Nephron (organoid): ENCODE results near the gene C20orf202.

Source experiments
- H3K27ac Mint-ChIP-seq, 3 experiments: 2 replicates each; pipeline ENCODE4 v1.8.0; 2020; ENCODE audit warnings: mixed read lengths in 3 of 3, mild to moderate bottlenecking in 2 of 3, moderate library complexity in 1 of 3
- H3K27me3 Mint-ChIP-seq: 2 replicates; pipeline ENCODE4 v1.8.0; 2021; ENCODE audit warnings: low read depth, mild to moderate bottlenecking, moderate library complexity, mixed read lengths
- H3K36me3 Mint-ChIP-seq: 2 replicates; pipeline ENCODE4 v1.8.0; 2020; ENCODE audit warnings: low read depth, mixed read lengths
- H3K4me1 Mint-ChIP-seq: 2 replicates; pipeline ENCODE4 v1.8.0; 2020; ENCODE audit warnings: mixed read lengths
- H3K4me3 Mint-ChIP-seq, 3 experiments: 2 replicates each; pipeline ENCODE4 v1.8.0; 2020; ENCODE audit warnings: mild to moderate bottlenecking in 3 of 3, mixed read lengths in 3 of 3, moderate library complexity in 2 of 3
- H3K9me3 Mint-ChIP-seq: 2 replicates; pipeline ENCODE4 v1.8.0; 2020; ENCODE audit warnings: mixed read lengths
- TF ChIP-seq, protein P1 (sequence below), 3 experiments: fragments of 200-600 bp; sonication (generic); IDR thresholded peaks; one replicate each; pipeline ENCODE4 v1.5.0; 2021; ENCODE audit warnings: antibody characterized with exemption in 3 of 3; ENCODE audit not compliant: unreplicated experiment in 3 of 3

The C20orf202 gene

DNA sequence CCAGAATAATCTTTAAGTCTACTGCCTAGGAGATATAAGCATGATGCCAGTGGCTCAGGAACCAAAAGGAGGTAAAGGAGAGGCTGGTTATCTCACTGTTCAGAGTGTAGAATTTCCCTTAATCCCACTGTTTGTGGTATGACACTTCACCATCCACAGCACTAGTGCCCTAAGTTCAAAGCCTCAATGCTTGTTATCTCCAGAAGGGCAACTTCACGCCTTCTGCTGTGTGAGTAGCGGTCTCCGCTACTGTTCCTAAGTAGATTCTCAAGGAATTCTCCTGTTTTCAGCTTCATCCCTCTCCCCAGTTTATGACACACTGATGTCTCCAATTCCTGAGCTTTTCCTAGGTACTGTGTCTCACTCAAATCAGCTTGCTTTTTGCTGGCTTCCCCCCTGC is 49.2 kb downstream of the C20orf202 start:
- H3K4me3 Mint-ChIP-seq: no peak overlapping the region
- H3K27me3 Mint-ChIP-seq: no peaks in the 10 kb centered on the region
- TF ChIP-seq, protein P1, sequence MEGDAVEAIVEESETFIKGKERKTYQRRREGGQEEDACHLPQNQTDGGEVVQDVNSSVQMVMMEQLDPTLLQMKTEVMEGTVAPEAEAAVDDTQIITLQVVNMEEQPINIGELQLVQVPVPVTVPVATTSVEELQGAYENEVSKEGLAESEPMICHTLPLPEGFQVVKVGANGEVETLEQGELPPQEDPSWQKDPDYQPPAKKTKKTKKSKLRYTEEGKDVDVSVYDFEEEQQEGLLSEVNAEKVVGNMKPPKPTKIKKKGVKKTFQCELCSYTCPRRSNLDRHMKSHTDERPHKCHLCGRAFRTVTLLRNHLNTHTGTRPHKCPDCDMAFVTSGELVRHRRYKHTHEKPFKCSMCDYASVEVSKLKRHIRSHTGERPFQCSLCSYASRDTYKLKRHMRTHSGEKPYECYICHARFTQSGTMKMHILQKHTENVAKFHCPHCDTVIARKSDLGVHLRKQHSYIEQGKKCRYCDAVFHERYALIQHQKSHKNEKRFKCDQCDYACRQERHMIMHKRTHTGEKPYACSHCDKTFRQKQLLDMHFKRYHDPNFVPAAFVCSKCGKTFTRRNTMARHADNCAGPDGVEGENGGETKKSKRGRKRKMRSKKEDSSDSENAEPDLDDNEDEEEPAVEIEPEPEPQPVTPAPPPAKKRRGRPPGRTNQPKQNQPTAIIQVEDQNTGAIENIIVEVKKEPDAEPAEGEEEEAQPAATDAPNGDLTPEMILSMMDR (IDR thresholded peaks at IDR 0.05; ENCODE audit: unreplicated experiment in 3 of 3): no peak
- H3K4me1 Mint-ChIP-seq: peaks cover 5% of the 10 kb centered on the region
- no peaks in the 10 kb centered on the region for H3K36me3 Mint-ChIP-seq
- peaks cover 3% of the 10 kb centered on the region for H3K9me3 Mint-ChIP-seq
- H3K27ac Mint-ChIP-seq: no peak overlapping the region

DNA sequence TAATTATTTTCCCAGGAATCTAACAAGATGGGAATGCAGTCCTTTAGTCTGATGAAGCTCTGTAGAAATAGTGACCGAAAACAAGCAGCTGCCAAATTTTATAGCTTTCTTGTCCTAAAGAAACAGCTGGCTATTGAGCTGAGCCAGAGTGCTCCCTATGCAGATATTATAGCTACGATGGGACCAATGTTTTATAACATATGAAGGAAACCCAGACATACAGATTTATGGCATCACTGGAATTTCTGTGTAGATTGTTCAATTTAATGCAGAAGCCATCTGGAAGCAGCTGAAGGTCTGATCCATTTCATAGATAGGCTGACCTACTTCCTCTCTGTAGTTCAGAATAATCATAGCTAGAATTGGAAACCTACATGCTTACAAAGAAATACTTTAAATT is 51.0 kb downstream of the C20orf202 start:
- no peaks in the 10 kb centered on the region for H3K27me3 Mint-ChIP-seq
- no peaks in the 10 kb centered on the region for H3K36me3 Mint-ChIP-seq
- H3K27ac Mint-ChIP-seq: peak overlapping the region; percentile 46 to 94 (median 68)
- TF ChIP-seq, protein P1 (IDR thresholded peaks at IDR 0.05; ENCODE audit: unreplicated experiment in 3 of 3): no peak
- peaks cover 3% of the 10 kb centered on the region for H3K9me3 Mint-ChIP-seq
- no peak overlapping the region for H3K4me3 Mint-ChIP-seq
- H3K4me1 Mint-ChIP-seq: peaks cover 5% of the 10 kb centered on the region

DNA sequence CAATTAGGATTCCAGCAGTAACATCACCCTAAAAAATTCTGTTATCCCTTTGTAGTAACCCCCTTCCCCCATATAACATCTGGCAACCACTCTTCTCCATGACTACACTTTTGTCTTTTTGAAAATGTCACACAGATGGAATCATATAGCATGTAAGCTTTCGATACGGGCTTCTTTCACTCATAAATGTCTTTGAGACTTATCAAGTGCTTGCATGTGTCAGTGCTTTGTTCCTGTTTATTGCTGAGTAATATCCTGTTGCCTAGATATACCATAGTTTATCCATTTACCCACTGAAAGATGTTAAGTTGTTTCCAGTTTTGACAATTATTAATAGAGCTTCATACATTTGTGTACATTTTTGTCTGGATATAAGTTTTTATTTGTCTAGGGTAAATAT is 52.4 kb downstream of the C20orf202 start:
- Mint-ChIP-seq H3K4me3 (no peak overlapping the region), H3K27ac (no peak overlapping the region), H3K27me3 (no peaks in the 10 kb centered on the region), H3K4me1 (peaks cover 5% of the 10 kb centered on the region), H3K36me3 (no peaks in the 10 kb centered on the region), H3K9me3 (peaks cover 3% of the 10 kb centered on the region)
- TF ChIP-seq, protein P1 (IDR thresholded peaks at IDR 0.05; ENCODE audit: unreplicated experiment in 3 of 3): no peak
